Measurements from ENCODE around the gene TCEAL9. TPM values are rescaled to one million over a fixed set of nuclear protein-coding genes. Genes with fewer than 3 reads are reported as not detected.
"Not testable (repeated sequence)": the region's sequence is repeated elsewhere in the genome, so short reads cannot be mapped to it uniquely, and the experiment has no call there.

TCEAL9 gene, protein sequence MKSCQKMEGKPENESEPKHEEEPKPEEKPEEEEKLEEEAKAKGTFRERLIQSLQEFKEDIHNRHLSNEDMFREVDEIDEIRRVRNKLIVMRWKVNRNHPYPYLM
- not detected for total RNA-seq

DNA sequence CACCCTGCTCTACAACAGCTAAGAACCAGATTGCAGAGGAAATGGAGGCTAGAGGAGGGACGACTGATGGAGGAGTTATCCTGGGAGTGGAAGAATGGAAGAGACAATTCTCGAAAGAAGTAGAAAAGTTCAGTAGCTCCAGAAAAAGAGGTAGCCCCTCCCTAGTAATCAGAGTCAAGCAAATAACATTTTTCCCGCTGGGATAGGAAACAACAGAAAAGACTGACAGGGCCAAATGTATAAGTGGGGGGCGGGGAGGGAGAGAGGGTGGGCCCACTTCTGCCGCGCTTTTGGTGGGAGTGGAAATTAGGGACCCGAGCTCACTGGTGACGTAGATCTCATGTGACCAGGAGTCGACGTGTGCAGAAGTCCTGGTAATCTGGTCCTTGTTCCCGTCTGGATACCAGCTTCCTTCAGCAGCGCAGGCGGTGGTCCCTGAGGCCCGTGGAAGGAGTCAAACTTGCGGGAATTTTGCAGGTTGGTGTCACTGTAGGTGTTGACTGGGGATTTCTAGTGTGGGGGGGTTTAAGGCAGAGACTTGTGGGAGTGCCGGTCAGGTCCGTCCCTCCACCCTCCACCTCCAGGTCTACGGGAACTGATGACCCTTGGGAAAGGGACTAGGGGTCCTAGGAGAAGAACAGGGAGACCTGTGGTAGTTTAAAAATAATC, at the start of gene TCEAL9:
TCEAL9 (plus strand) TSS at position 377 of the 669 bp plus-strand sequence. CDS start 1,179 bp downstream, outside the sequence.
- DNase-seq, result no peak

DNA sequence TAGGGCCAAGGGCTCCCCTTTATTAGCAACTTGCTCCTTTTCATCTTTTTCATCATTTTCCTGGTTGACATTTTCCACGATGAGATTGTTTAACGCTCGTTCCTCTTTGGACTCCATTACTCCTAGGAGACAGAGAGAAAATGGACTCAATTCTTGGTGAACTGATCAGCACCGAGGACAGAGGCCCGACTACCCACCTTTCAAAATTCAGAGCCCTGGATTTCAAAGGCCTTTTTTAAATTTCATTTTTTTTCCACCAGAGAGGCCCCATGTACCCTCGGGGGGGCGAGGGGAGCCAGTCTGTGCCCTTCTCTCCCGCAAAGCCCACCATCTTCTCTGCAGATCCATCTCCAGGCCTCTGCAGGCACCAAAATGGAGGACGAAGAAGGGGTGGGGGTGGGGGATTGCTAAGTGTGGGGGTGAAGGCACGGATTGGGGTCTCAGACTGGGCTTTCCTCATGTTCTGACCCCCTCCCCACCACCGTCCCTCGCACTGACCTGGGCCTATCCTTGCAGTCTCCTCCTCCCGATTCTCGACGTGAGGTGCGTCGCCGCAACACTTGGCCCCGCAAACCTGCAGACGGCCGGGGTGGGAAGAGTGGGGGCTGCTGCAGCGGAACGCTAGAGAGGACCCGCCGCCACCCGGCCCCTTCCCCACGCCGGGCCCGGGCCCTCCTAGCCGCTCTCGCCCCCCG, 46.3 kb upstream of the TCEAL9 start:
- DNase-seq, result no peak

DNA sequence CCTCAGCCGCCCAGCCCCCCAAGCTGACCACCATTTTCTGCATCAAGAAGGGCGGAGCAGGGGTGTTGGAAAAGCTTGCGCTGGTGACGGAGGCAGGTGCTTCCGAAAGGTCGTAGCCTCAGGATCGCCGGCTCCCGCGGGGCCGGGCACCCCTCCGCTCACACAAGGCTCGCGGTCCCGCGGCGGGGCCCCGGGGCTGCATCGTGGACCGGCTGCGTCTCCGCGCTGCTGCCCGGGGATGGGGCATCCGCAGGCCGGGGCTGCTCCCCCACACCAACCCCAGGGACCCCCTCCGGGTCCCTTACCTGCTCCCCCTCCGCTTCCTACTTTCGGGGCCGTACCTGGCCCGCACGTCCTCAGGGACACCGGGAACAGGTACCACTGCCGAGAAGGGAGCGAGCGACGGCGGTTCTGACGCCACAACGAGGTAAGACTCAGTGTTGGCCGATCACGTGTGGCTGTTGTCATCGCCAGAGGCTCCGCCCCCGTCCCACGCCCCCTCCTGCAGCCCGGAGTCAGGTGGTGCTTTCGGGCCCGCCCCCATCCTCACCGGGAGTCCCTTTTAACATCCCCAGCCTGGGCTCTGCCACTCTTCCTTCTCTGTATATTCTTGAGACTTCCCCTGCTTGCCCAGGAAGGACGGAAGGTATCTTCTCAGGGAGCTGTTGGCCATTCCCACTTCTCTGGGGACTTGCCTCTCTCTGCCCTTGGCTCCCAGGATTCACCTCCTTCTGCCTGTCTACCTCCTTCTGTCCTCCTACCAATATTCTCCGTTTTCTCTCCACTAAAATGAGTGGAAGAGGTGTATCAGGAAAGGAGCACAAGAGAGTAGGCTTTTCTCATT, 45.5 kb upstream of the TCEAL9 start, which contains the start of gene BEX2:
BEX2 (minus strand) TSS at position 436 of the 844 bp plus-strand sequence. CDS start 1,014 bp downstream, outside the sequence.
- DNase-seq, result peak; percentile 73

DNA sequence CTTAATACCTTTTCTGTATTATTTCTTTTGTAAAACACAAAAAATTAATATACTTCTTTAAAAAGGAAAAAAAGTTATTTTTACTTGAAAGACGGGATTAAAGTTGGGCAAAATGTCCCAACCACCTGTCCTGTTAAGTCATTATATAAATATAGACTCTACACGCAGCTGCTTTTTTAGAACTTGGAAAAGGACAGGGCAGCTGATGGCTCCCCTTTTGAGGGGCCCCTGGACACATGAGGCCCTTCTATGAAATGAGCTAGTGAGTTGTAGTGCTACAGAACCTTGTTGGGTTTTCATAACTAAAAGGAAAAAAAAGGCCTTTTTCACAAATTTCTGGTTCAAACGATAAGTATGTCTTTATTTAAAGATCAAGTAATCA, 44.9 kb upstream of the TCEAL9 start:
- no peak for DNase-seq

DNA sequence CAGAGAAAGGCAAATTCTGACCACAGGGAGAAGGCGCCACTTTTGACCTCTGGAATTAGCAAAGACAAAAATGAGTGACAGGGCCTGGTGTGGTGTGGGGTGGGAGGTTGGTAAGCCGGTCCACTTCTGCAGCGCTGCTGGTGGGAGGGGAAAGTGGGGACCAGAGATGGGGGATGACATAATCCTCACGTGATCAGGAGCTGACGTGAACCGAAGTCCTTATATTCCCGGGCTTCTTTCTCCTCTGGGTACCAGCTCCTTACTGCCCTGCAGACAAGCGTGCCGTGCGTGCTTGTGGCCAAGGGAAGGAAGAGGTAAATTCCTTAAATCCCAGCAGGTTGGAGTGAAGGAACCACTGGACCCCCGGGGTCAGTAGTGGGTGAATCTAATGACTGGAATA, 26.3 kb upstream of the TCEAL9 start, which contains the start of gene TCEAL7:
TCEAL7 (plus strand) TSS at position 249 of the 400 bp plus-strand sequence. CDS start 1,165 bp downstream, outside the sequence.
- no peak for DNase-seq

DNA sequence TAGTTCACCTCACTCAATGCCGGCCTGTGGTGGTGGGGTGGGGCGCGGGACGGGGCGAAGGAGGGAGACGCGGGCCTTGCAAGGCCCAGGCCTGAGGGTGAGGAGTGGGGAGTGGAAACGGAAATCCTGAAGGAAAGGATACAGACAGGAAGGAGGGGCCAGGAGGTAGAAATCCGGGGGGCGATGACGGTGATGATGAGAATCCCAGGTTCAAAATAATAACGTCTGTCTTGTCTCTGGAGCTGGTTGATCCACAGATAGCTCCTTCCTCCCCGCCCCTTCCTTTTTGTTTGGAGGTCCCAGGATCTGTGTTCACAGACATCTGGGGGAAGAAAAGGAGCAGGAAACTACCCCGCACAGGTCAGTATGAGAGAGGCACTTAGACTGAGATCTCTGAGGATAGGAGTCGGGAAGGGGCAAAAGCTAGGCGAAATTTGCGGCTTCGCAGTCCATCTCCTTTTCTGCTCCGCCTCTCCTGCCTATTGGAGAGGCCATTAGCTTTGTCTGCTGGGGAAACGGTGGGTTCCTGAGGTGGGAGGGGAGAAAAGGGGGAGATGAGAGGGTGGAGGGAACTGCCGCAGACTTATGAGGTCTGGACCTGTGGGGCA, 25.5 kb upstream of the TCEAL9 start:
- DNase-seq, result no peak

DNA sequence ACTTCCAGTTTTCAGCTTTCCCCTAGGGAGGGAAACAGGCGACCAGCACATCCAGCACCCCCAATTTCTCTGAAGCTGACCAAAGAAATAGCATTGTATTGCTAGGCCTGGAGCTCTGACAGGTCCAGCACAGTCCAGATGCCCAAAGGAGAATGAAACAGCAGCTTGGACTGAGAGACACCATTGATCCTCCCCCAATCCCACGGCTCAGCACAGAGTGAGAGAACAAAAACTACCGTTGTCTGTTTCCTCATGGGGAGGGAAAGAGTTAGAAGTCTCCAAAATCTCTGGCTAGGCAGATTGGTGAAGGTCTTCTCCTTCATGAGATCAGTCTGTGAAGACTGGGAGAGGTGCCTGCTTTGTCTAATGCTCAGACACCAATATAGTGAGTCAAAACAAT, 17.6 kb upstream of the TCEAL9 start:
- DNase-seq, result no peak

DNA sequence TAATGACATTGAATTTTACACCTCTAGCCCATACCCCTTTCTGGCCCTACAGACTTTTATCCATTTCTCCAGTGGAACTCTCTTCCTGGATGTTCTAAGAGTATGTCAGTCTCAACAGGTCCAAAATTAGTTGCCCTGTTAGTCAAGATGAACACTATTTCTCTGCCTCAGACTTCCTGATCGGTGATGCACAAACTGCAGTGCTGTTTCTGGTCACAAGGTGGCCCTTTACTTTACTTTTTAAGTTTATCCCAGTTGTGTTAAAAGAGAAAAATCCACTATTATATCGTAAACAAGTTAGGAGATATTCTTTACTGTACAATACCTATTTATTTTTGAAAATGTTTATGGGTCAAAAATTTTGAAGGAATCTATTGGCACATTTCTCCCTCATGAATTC, 13.2 kb upstream of the TCEAL9 start:
- DNase-seq, result peak; percentile 27

DNA sequence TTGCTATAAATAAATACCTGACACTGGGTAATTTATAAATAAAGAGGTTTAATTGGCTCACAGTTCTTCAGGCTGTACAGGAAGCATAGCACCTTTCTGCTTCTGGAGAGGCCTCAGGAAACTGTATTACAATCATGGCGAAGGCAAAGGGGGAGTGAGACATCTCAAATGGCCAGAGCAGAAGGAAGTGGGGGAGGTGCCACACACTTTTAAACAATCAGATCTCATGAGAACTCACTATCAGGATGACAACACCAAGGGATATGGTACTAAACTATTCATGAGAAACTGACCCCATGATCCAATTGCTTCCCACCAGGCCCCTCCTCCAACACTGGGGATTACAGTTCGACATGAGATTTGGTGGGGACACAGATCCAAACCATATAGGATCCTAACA, 11.7 kb upstream of the TCEAL9 start:
- no peak for DNase-seq

DNA sequence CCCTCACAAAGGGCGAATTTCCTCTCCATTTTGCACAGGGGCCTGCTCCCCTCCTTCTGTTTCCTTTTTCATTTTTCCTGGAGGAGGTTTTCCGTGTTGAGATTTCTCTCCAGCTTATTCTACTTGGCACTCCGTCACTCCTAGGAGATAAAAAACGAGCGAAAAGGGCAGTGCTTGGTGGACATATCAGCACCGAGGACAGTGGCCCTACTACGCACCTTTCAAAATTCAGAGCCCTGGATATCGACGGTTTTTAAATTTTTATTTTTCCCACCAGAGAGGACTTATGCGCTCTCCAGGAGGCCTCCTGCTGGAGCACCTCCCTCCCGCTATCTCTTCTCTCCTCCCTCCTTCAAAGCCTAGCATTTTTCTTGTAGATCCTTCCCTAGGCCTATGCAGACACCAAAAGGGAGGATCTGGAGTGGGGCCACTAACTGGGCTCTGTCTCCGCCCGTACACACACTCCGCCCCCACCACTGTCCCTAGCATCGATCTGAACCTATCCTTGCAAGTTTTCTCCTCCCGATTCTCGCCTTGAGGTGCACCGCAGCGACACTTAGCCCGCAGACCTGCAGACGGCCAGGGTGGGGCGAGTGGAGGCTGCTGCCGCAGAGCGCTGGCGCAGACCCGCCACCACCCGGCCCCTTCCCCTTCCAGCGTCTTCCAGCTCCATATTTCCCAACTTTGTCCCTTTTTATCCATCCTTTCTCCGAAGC, 8.5 kb upstream of the TCEAL9 start:
- no peak for DNase-seq

DNA sequence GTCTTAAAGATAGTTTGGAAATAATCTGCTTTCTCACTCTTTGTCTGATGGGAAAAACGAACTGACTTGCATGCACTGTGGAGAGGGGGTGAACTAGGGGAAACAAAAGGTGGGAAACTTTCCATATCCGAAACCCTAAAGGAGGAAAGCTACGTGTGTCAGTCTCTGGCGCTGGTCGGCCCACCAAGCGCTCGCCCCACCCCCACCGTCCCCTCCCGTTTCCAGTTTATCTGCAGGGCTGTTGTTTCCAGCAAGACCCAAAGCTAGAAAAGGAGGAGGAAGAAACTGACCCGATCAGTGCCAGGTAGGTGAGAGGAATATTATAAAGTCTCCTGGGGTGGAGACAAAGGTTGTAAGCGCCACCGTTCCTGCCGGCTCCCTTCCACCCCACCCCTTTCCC, 552 bp downstream of the TCEAL9 start:
- no peak for DNase-seq

DNA sequence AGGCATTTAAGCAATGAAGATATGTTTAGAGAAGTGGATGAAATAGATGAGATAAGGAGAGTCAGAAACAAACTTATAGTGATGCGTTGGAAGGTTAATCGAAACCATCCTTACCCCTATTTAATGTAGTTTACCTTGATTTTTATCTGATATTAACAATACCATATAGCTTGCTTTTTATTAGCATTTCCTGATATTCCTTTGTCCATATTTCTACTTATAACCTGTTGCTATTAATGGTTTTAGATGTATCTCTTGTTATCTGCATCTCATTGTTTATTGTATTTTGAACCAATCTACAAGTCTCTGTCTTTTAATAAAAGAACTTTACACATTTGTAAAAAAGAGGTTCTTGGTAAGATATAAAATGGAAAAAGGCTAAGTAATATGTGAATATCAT, 1.6 kb downstream of the TCEAL9 start:
- DNase-seq, result no peak

DNA sequence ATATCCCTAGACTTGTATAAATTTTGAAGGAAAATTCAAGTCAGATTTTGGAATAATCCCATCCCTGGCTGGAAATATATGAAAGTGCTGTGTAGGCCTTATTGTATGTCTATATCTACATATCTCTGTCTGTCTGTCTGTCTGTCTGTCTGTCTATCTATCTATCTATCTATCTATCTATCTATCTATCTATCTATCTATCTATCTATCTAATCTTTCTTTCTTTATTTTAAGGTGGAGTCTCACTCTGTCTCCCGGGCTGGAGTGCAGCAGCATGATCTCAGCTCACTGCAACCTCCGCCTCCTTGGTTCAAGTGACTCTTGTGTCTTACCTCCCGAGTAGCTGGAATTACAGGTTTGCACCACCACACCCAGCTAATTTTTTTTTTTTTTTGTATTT, 3.3 kb downstream of the TCEAL9 start:
- DNase-seq, result not testable (repeated sequence)

DNA sequence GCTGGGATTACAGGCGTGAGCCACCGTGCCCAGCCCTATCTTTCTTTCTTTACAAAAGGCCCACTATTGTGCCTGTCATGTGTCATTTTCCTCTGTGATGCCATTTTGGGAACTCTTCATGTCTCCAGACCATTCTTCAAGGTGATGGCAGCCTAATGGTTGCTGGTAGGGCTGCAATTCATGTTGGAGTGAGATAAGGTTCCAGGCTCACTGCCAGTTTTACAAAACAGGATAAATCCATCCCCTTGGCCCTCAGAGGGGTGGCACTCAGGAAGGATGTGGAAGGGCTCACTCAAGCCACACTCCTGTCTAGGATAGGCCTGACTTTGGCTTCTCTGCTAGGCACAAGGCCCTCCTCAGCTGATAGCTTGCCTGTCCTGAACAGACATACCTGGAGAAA, 3.8 kb downstream of the TCEAL9 start:
- no peak for DNase-seq

DNA sequence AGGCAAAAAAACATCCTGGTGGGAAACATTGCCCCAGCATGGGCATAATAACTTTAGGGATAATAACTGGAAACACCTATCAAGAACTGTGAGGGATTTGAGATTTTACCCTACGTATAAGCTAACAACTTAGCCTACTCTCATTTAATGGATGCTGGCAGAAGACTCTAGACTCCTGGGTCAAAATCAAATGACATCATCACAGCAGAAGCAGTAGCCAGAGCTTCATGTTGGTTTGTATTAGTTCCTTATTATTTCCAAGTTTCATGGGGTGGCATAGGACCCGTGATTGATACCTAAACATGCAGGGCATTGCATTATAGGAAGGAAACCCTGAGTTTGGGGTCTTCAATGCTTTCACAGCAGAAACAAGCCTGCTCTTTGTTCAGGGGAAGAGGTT, 4.6 kb downstream of the TCEAL9 start:
- DNase-seq, result no peak

DNA sequence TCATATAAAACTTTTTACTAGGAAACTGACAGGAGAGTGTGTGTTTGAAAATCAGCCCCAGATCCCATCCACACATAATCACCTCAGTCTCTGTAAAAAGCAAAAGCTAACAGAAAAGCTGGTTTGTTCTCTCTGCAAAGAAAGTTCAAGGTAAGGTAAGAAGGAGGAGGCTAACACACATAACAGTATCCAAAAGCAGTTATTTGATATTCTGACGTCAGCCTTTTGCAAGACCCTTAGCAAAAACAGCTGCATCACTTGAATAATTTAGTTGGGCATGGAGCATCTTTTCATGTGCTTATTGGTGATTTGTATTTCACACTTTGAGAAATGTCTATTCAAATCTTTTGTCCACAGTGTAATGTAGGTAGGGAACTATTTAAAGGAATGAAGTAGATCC, 5.5 kb downstream of the TCEAL9 start:
- DNase-seq, result no peak

DNA sequence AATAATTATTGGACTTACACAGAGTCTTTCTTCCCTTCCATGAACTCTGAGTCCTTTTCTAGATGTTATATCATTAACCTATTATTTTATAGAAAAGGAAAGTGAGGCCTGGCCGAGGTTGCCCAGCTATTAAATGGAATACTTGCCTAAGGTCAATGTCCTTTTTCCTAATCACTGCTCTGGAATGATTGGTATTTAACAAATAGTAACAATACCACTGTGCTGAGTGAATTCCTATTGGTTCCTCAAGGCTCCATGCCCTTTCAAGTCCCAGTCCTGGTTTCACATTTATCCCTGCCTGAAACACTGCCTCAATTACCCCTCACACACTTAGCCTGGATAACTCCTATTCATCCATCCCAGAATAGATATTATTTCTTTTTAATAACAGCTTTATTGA, 6.2 kb downstream of the TCEAL9 start:
- no peak for DNase-seq

DNA sequence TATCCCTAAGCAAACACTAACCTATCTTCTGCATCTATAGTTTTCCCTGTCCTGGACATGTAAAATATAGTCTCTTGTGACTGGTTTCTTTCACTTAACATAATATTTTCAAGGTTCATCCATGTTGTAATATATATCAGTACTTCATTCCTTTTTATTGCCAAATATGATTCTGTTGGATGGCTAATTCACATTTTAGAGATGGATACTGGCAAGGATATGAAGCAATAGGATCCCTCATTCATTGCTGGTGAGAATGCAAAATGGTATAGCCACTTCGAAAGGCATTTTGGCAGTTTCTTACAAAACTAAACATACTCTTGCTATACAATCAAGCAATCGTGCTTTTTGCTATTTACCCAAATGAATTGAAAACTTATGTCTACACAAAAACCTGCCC, 6.7 kb downstream of the TCEAL9 start:
- DNase-seq, result no peak

DNA sequence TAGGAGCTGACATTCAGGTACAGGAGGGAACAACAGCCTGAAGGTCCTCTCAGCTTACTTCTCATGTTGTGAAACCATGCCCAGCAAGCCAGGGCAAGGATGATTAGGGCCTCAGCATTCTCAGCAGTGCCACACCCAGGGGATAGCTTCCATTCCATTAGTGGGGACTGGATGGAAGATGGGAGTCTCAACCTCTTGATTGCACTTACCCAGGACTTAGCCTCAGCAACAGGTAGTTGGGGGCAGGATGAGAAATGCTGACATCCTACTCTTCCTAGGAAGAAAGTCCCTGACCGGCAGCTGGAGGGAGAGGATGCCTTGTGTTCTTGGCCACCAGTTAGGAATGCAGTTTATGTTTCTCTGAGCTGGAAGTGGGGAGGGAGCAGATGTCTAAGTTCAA, 11.2 kb downstream of the TCEAL9 start:
- no peak for DNase-seq

DNA sequence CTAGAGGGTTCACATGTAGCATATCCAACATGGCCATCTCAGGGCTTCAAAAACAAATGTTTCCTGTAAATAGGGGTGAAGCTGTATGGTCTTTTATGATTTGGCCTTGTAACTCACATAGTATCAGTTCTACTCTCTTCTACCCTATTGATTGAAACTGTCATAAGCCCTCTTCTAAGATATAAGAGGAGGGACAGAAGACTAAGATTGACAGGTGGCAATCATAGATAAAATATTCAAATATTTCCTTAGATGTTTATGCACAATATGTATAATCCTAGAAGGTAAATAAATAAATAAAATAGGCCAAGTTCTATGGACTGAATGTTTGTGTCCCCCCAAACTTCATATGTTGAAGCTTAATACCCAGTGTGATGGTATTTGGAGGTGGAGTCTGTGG, 13.2 kb downstream of the TCEAL9 start:
- no peak for DNase-seq

DNA sequence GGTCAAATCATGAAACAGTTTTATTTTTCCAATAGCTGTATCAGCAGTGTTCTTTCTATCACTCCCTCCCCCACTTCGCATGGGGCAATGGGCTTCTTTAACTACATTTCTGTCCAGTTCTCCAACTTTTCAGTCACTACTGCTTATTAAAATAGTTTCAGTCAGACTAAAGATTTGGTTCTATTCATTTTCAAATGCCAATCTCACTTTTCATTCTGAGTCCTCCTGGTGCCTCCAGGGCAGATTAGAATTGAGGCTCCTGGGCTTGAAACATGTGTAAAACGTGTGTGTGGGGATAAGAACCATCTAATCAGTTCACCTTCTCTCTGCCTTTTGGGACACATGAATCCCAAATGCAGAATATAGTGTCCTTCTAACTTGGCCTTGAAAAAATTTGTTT, 16.6 kb downstream of the TCEAL9 start:
- DNase-seq, result no peak

DNA sequence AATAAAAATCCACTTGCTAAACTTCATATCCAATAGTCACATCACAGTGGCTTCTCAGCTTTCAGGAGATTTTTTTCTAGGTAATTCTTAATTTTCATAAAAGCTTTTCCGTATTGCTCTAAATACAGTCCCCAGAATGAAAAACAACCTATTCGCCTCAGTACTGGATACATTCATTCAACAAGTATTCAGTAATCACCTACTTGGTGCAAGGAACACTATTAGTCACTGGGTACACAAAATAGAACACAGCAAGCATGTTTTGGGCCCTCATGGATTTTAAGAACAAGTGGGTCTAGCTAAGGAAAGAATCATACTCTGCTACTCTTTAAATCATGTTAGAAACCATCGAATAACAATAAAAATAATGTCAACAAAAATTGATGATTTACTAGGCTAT, 17.3 kb downstream of the TCEAL9 start:
- DNase-seq, result no peak
